ENCODE results near the gene SEZ6. TPM values are rescaled to one million over a fixed set of nuclear protein-coding genes. Genes with fewer than 3 reads are reported as not detected.

Gene SEZ6
- polyA plus RNA-seq, 3 donors: 0.17 to 0.33 (median 0.18) TPM

DNA sequence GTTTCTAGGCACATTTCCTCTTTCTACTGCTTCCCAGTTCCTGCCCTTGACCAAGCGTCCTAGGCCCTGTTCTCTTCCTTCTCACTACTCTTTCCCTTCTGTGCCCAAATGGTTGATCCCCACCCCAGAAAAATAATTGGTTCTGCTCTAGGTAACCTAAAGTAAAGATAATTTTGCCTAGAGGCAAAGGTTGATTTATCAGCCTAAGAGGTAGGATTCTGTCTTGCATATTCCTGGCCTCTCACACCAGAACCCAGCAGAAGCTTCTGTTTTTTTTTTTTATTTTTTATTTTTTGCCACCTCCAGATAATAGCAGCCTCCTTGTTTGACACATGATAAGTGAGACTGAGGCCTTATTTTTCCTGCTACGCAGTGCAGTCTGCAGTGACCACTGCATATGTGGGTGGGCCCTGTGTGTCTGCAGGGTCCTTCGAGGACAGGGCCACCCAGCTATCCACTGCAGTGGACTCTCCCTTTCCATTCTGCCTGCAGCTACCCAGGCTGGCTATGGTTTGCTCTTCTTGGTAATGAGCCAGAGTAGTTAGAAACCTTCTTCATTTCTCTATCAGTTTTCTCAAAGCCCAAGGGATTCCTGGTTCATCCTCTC is 37.8 kb upstream of the SEZ6 start:
- peaks cover 0 to under 1% of the 10 kb centered on the region in 2 donors for H3K27me3 ChIP-seq (ENCODE audit: control insufficient read depth in 2 of 2, insufficient read depth in 2 of 2, low read length in 2 of 2)
- H3K36me3 ChIP-seq (replicated peaks in 1 of 2; ENCODE audit: control insufficient read depth in 1 of 2, insufficient read depth in 2 of 2, low read length in 2 of 2): no peaks in the 10 kb centered on the region
- H3K4me2 ChIP-seq (replicated peaks; ENCODE audit: extremely low read depth, low read length, poor library complexity, severe bottlenecking): peak overlapping the region; percentile 23
- WGBS (ENCODE audit: insufficient coverage): 40% methylated on average over 1 of the region's 3 CpGs
- H3K4me3 ChIP-seq (replicated peaks in 1 of 3; ENCODE audit: low read depth in 2 of 3, low read length in 3 of 3): no peak overlapping the region
- TF ChIP-seq, protein P1, sequence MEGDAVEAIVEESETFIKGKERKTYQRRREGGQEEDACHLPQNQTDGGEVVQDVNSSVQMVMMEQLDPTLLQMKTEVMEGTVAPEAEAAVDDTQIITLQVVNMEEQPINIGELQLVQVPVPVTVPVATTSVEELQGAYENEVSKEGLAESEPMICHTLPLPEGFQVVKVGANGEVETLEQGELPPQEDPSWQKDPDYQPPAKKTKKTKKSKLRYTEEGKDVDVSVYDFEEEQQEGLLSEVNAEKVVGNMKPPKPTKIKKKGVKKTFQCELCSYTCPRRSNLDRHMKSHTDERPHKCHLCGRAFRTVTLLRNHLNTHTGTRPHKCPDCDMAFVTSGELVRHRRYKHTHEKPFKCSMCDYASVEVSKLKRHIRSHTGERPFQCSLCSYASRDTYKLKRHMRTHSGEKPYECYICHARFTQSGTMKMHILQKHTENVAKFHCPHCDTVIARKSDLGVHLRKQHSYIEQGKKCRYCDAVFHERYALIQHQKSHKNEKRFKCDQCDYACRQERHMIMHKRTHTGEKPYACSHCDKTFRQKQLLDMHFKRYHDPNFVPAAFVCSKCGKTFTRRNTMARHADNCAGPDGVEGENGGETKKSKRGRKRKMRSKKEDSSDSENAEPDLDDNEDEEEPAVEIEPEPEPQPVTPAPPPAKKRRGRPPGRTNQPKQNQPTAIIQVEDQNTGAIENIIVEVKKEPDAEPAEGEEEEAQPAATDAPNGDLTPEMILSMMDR (IDR thresholded peaks at IDR 0.05): no peak
- no peaks in the 10 kb centered on the region for H4K20me1 ChIP-seq (ENCODE audit: insufficient read depth, low read length)
- no peaks in the 10 kb centered on the region for H3K9me3 ChIP-seq (replicated peaks in 1 of 2; ENCODE audit: control insufficient read depth in 1 of 2, insufficient read depth in 1 of 2, low read length in 2 of 2)
- peak overlapping the region; percentile 81 to 84 for H3K27ac ChIP-seq (ENCODE audit: low read depth in 1 of 2, low read length in 2 of 2)
- Mint-ChIP-seq H3K27me3 (ENCODE audit: low read depth in 3 of 3) (peaks cover 0 to 7% (median 5%) of the 10 kb centered on the region in 3 donors), H3K36me3 (peaks cover 0 to 7% of the 10 kb centered on the region in 2 donors), H3K9me3 (no peaks in the 10 kb centered on the region), H3K4me1 (peaks cover 54% of the 10 kb centered on the region), H3K27ac (peak overlapping the region; percentile 82 to 96 (median 91)), H3K4me3 (no peak overlapping the region)
- H2AFZ ChIP-seq (ENCODE audit: insufficient read depth, low read depth, low read length, poor library complexity, severe bottlenecking): no peak overlapping the region
- intact Hi-C loops (cut with micrococcal nuclease): no loop called here
- peaks cover 53 to 54% of the 10 kb centered on the region in 2 donors for H3K4me1 ChIP-seq (ENCODE audit: control insufficient read depth in 1 of 2, insufficient read depth in 2 of 2, low read length in 2 of 2)
- H3K79me2 ChIP-seq (ENCODE audit: insufficient read depth, low read length): no peaks in the 10 kb centered on the region
- no peak for DNase-seq
- no peak overlapping the region for H3K9ac ChIP-seq (ENCODE audit: insufficient read depth, low read length, poor library complexity, severe bottlenecking)

DNA sequence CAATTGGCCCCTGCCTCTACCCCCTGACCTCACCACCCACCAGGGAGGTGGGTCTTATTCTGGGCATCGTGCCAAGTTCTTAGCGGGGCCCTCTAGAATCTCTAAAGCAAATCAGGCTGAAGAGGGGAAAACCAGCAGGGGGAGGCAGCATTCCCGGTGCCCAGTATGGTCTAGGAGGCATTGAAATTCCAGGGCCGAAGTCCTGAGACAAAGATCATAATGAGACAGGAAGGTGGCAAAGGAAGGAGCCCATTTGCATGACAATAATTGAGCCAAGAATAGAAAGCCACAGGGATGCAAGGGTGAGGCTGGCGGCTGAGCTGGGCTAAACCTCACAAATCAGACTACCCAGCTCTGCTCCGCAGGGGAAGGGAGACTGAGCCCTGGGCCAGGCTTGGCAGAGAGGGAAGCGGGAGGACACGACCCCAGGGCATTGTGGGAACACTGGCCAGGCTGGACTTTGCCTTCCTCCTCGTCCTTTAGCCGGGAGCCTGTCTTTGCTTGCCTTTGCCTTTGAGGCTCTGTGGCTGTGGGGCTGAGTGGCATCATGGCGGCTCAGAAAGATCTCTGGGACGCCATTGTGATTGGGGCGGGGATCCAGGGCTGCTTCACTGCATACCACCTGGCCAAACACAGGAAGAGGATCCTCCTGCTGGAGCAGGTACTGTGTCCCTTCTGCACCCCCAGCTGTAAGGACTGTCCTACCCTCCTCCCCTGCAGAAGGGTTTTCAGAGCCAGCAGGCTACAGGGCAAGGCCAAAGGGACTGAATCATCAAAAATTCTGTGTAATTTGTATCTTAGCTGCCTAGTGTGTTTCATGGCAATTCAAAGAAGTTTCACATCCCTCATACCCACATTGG is 37.1 kb upstream of the SEZ6 start, which contains the start of gene PIPOX:
Gene PIPOX (plus strand): TSS at position 463 of the 860 bp plus-strand sequence. CDS start 85 bp downstream, at position 548.
- Histone ChIP-seq H3K9me3 (replicated peaks in 1 of 2; ENCODE audit: control insufficient read depth in 1 of 2, insufficient read depth in 1 of 2, low read length in 2 of 2) (no peaks in the 10 kb centered on the region), H3K27me3 (ENCODE audit: control insufficient read depth in 2 of 2, insufficient read depth in 2 of 2, low read length in 2 of 2) (peaks cover 3 to 7% of the 10 kb centered on the region in 2 donors), H2AFZ (ENCODE audit: insufficient read depth, low read depth, low read length, poor library complexity, severe bottlenecking) (no peak within 1 kb of the TSS), H4K20me1 (ENCODE audit: insufficient read depth, low read length) (no peaks in the 10 kb centered on the region), H3K79me2 (ENCODE audit: insufficient read depth, low read length) (no peaks in the 10 kb centered on the region), H3K4me3 (replicated peaks in 1 of 3; ENCODE audit: low read depth in 2 of 3, low read length in 3 of 3) (peak within 1 kb of the TSS in 1 of 3 experiments; percentile 60), H3K36me3 (replicated peaks in 1 of 2; ENCODE audit: control insufficient read depth in 1 of 2, insufficient read depth in 2 of 2, low read length in 2 of 2) (no peaks in the 10 kb centered on the region), H3K27ac (ENCODE audit: low read depth in 1 of 2, low read length in 2 of 2) (peak within 1 kb of the TSS; percentile 81 to 84), H3K4me2 (replicated peaks; ENCODE audit: extremely low read depth, low read length, poor library complexity, severe bottlenecking) (peak within 1 kb of the TSS; percentile 62), H3K9ac (ENCODE audit: insufficient read depth, low read length, poor library complexity, severe bottlenecking) (no peak within 1 kb of the TSS), H3K4me1 (ENCODE audit: control insufficient read depth in 1 of 2, insufficient read depth in 2 of 2, low read length in 2 of 2) (peaks cover 53 to 54% of the 10 kb centered on the region in 2 donors)
- peak; percentile 76 to 93 (median 87) for DNase-seq
- peaks cover 0 to 7% of the 10 kb centered on the region in 2 donors for H3K36me3 Mint-ChIP-seq
- peaks cover 0 to 7% (median 5%) of the 10 kb centered on the region in 3 donors for H3K27me3 Mint-ChIP-seq (ENCODE audit: low read depth in 3 of 3)
- H3K27ac Mint-ChIP-seq: peak within 1 kb of the TSS; percentile 85 to 96 (median 93)
- intact Hi-C loops (cut with micrococcal nuclease): no loop called here
- peak within 1 kb of the TSS; percentile 56 to 63 for H3K4me3 Mint-ChIP-seq
- H3K4me1 Mint-ChIP-seq: peaks cover 54% of the 10 kb centered on the region
- TF ChIP-seq, protein P1 (IDR thresholded peaks at IDR 0.05): no peak
- H3K9me3 Mint-ChIP-seq: no peaks in the 10 kb centered on the region
- 32% methylated on average over 11 of the region's 13 CpGs for WGBS (ENCODE audit: insufficient coverage)

Measured in CD14-positive monocyte (primary cell).